Measurements from ENCODE around the gene C20orf202. TPM values are rescaled to one million over a fixed set of nuclear protein-coding genes. Genes with fewer than 3 reads are reported as not detected.

Gene C20orf202
- polyA plus RNA-seq, 3 donors = 0.12 TPM; not detected in 2

DNA sequence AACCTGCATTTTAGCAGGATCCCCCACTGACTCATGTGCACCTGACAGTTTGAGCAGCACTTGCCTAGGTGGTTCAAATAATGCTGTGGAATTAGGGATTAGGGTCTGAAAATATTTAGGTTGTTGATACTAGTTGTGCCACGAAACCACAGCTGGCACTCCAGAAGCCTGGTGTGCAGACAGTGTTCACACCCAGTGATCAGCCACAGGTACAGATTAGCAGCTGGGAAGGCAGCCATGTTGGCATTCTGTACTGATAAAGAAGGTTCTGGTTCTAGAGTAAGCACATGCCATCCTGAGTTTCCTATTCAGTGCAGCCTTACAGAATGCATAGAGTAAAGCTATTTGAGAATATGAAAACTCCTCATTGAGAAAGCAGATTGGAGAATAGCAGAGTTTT is 48.6 kb upstream of the C20orf202 start:
- H3K27ac ChIP-seq (ENCODE audit: low read depth in 1 of 2, low read length in 2 of 2) = no peak overlapping the region
- no peak overlapping the region for H3K9ac ChIP-seq (ENCODE audit: insufficient read depth, low read length, poor library complexity, severe bottlenecking)
- H3K27me3 Mint-ChIP-seq (ENCODE audit: low read depth in 3 of 3) = peaks cover 0 to 2% (median 0%) of the 10 kb centered on the region in 3 donors
- H3K36me3 ChIP-seq (replicated peaks in 1 of 2; ENCODE audit: control insufficient read depth in 1 of 2, insufficient read depth in 2 of 2, low read length in 2 of 2) = peaks cover 42 to 78% of the 10 kb centered on the region in 2 donors
- H3K9me3 ChIP-seq (replicated peaks in 1 of 2; ENCODE audit: control insufficient read depth in 1 of 2, insufficient read depth in 1 of 2, low read length in 2 of 2) = no peaks in the 10 kb centered on the region
- H3K4me1 ChIP-seq (ENCODE audit: control insufficient read depth in 1 of 2, insufficient read depth in 2 of 2, low read length in 2 of 2) = no peaks in the 10 kb centered on the region
- TF ChIP-seq, protein P1, sequence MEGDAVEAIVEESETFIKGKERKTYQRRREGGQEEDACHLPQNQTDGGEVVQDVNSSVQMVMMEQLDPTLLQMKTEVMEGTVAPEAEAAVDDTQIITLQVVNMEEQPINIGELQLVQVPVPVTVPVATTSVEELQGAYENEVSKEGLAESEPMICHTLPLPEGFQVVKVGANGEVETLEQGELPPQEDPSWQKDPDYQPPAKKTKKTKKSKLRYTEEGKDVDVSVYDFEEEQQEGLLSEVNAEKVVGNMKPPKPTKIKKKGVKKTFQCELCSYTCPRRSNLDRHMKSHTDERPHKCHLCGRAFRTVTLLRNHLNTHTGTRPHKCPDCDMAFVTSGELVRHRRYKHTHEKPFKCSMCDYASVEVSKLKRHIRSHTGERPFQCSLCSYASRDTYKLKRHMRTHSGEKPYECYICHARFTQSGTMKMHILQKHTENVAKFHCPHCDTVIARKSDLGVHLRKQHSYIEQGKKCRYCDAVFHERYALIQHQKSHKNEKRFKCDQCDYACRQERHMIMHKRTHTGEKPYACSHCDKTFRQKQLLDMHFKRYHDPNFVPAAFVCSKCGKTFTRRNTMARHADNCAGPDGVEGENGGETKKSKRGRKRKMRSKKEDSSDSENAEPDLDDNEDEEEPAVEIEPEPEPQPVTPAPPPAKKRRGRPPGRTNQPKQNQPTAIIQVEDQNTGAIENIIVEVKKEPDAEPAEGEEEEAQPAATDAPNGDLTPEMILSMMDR (IDR thresholded peaks at IDR 0.05) = no peak
- no peaks in the 10 kb centered on the region for H3K27me3 ChIP-seq (ENCODE audit: control insufficient read depth in 2 of 2, insufficient read depth in 2 of 2, low read length in 2 of 2)
- H3K79me2 ChIP-seq (ENCODE audit: insufficient read depth, low read length) = no peaks in the 10 kb centered on the region
- WGBS (ENCODE audit: insufficient coverage) = 100% methylated on average over 1 of the region's 1 CpG
- intact Hi-C loops (cut with micrococcal nuclease) = no loop called here
- no peak overlapping the region for H3K4me2 ChIP-seq (replicated peaks; ENCODE audit: extremely low read depth, low read length, poor library complexity, severe bottlenecking)
- H3K4me3 Mint-ChIP-seq = no peak overlapping the region
- H4K20me1 ChIP-seq (ENCODE audit: insufficient read depth, low read length) = peaks cover 51% of the 10 kb centered on the region
- H3K9me3 Mint-ChIP-seq = peaks cover 0 to 3% (median 2%) of the 10 kb centered on the region in 7 donors
- no peak overlapping the region for H3K4me3 ChIP-seq (replicated peaks in 1 of 3; ENCODE audit: low read depth in 2 of 3, low read length in 3 of 3)
- peaks cover 65 to 74% of the 10 kb centered on the region in 2 donors for H3K36me3 Mint-ChIP-seq
- no peak for DNase-seq
- H3K27ac Mint-ChIP-seq = no peak overlapping the region
- H2AFZ ChIP-seq (ENCODE audit: insufficient read depth, low read depth, low read length, poor library complexity, severe bottlenecking) = no peak overlapping the region
- H3K4me1 Mint-ChIP-seq = no peaks in the 10 kb centered on the region

GRCh38 chr20:1155342-1155741 is 47.9 kb upstream of the C20orf202 start:
- no peak overlapping the region for H3K4me2 ChIP-seq (replicated peaks; ENCODE audit: extremely low read depth, low read length, poor library complexity, severe bottlenecking)
- Mint-ChIP-seq H3K27ac (no peak overlapping the region), H3K36me3 (peaks cover 68 to 75% of the 10 kb centered on the region in 2 donors), H3K27me3 (ENCODE audit: low read depth in 3 of 3) (peaks cover 0 to 2% (median 0%) of the 10 kb centered on the region in 3 donors), H3K4me3 (no peak overlapping the region), H3K9me3 (peaks cover 0 to 3% (median 2%) of the 10 kb centered on the region in 7 donors), H3K4me1 (no peaks in the 10 kb centered on the region)
- no peak overlapping the region for H3K27ac ChIP-seq (ENCODE audit: low read depth in 1 of 2, low read length in 2 of 2)
- no peaks in the 10 kb centered on the region for H3K9me3 ChIP-seq (replicated peaks in 1 of 2; ENCODE audit: control insufficient read depth in 1 of 2, insufficient read depth in 1 of 2, low read length in 2 of 2)
- intact Hi-C loops (cut with micrococcal nuclease) = no loop called here
- TF ChIP-seq, protein P1 (IDR thresholded peaks at IDR 0.05) = no peak
- no peak overlapping the region for H3K9ac ChIP-seq (ENCODE audit: insufficient read depth, low read length, poor library complexity, severe bottlenecking)
- no peaks in the 10 kb centered on the region for H3K79me2 ChIP-seq (ENCODE audit: insufficient read depth, low read length)
- H3K4me1 ChIP-seq (ENCODE audit: control insufficient read depth in 1 of 2, insufficient read depth in 2 of 2, low read length in 2 of 2) = no peaks in the 10 kb centered on the region
- H3K36me3 ChIP-seq (replicated peaks in 1 of 2; ENCODE audit: control insufficient read depth in 1 of 2, insufficient read depth in 2 of 2, low read length in 2 of 2) = peaks cover 49 to 78% of the 10 kb centered on the region in 2 donors
- H3K4me3 ChIP-seq (replicated peaks in 1 of 3; ENCODE audit: low read depth in 2 of 3, low read length in 3 of 3) = no peak overlapping the region
- H4K20me1 ChIP-seq (ENCODE audit: insufficient read depth, low read length) = peaks cover 45% of the 10 kb centered on the region
- WGBS (ENCODE audit: insufficient coverage) = 76% methylated on average over 3 of the region's 3 CpGs
- DNase-seq = no peak
- no peaks in the 10 kb centered on the region for H3K27me3 ChIP-seq (ENCODE audit: control insufficient read depth in 2 of 2, insufficient read depth in 2 of 2, low read length in 2 of 2)
- H2AFZ ChIP-seq (ENCODE audit: insufficient read depth, low read depth, low read length, poor library complexity, severe bottlenecking) = no peak overlapping the region
